IPS DF 4.7 (cell line): ENCODE data around the gene ATG101.
"Not testable (repeated sequence)": the region's sequence is repeated elsewhere in the genome, so short reads cannot be mapped to it uniquely, and the experiment has no call there.

ENCODE experiments used
- DNase-seq: peaks from one replicate; pipeline ENCODE4 v3.0.0-alpha.2; 2013; ENCODE audit warnings: low spot score; ENCODE audit errors: extremely low read depth

The ATG101 gene

GRCh38 chr12:52097045-52097666 lies 27.4 kb downstream of the ATG101 start:
- no peak for DNase-seq

GRCh38 chr12:52104431-52105089 lies 34.8 kb downstream of the ATG101 start:
- DNase-seq: not testable (repeated sequence)

- DNase-seq: not testable (repeated sequence)
Observed at GRCh38 chr12:52116222-52117125, 46.7 kb downstream of the ATG101 start.

DNA sequence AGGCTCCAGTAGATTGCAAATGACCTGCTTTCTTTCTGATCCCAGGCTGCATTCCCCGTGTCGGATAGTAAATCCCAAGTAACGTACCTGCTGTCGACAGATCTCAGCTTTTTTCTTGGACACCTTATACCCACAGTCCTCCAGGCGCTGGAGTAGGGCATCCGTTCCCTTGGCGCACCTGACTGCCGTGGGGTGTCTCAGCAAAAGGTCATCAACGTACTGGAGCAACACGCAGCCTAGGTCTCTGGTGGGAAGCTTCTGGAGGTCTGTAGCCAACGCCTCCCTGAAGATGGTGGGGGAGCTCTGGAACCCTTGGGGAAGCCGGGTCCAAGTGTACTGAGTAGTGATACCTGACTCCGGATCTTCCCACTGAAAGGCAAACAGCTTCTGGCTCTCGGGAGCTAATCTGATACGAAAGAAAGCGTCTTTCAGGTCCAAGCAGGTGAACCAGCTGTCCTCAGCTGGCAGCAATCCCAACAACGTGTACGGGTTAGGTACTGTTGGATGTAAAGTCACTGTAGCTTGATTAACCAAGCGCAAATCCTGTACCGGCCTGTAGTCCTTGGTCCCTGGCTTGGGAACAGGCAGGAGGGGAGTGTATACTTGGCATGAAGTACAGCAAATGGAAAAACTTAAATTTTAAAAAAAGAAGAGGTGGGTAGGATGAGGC lies 48.2 kb downstream of the ATG101 start:
- not testable (repeated sequence) for DNase-seq

GRCh38 chr12:52119398-52120254 lies 49.8 kb downstream of the ATG101 start:
- DNase-seq: no peak

DNA sequence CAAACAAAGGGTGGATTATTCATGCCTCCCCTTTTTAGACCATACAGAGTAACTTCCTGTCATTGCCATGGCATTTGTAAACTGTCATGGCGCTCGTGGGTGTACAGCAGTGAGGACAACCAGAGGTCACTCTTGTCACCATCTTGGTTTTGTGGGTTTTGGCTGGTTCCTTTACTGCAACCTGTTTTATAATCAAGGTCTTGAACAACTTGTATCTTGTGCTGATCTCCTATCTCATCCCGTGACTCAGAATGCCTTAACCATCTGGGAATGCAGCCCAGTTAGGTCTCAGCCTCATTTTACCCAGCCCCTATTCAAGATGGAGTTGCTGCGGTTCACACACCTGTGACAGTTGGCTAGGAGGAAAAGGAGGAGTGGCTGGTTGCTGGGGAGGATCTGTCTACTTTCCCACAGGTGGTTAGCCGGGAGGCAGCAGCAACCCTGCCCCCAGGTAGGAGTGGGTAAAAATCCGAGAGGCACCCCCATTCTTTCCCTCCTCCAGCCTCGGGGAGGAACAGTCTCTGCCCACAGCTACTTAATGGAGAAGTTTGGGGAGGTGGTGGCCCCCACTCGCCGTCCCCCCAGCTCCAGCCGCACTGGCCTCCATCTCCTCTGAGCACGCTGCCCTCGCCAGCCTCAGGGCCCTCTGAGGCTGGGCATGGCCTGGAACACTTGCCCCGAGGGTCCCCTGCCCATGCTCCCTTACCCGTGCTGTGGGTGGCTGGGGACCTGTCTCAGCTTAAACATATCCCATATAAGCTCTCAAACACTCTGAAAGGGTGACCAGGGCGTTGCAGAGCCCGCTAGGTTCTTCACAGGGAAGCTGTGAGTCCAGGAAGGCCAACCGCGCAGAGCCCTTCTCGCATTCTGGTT lies 51.4 kb downstream of the ATG101 start:
- no peak for DNase-seq

DNA sequence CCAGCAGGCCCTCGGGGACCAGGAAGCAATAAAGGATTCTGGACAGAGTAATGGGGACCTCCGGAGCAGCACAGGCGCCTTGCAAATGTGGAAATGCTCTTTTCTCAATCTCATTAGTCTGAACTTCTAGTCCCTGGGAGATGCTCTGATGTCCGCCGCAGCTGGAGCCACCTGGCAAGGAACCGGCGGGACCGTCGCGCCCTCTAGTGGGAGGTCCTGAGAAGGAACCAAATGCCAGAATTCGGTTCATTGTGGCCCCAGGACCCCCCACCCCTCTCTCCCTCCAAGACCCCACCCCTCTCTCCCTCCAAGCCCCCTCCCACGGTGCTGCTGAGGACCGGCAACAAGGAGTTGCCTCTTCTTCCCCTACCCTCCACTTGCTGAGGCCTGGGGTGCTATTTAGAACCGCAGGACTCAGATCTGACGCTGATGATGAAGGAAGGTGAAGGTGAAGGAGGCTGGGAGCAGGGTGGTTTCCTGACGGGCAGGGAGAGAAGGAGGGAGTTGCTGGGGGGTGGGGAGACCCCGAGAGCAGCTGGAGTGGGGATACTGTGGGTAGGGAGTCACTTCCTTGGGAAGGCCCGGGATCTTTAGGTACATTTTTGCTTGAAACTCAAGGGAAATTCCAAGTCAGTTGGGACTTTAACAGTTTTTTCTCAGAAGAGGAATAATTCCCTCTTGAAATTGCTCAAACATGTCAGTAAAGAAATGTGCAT lies 52.2 kb downstream of the ATG101 start:
- no peak for DNase-seq

DNA sequence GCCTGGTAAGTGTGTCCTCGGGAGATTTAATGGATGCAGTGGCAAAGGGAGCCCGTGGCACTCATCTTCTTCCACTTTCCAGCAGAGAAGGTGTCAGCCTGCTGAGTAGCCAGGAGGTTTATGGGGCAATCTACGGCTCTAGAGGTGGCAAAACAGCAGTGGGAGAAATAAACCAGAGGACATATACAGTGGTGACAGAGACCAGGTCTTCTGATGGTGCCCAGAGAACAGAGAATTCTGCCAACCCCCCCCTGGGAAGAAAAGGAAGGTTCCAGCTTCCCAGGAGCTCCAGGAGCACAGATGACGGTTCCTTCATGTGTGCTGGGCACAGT lies 52.7 kb downstream of the ATG101 start:
- no peak for DNase-seq

DNA sequence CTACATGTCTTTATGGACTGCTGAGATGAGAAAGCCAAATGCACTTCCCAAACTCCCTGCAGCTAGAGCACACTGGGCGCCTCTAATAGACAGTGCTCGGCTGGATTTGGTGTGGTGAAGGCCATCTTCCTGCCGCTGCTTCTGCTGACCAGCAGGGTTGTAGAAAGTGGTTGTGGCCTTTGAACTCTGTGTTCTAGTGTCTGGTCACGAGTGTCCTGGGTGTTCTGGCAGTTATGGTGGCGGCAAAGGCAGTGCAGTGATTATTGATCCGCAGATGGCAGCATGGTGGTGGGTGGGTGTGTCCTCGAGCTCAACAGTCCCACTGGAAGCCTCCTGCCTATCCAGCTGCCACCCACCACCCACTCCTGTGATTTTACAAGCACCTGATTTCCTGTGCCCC lies 53.1 kb downstream of the ATG101 start:
- DNase-seq: no peak

GRCh38 chr12:52123487-52124186 lies 53.9 kb downstream of the ATG101 start:
- DNase-seq: no peak

- DNase-seq: no peak
Observed at GRCh38 chr12:52125476-52125900, 55.7 kb downstream of the ATG101 start.

GRCh38 chr12:52126050-52126604 lies 56.3 kb downstream of the ATG101 start:
- DNase-seq: no peak
